IMR-90 (cell line): ENCODE measurements around the gene ATP10A. TPM values are rescaled to one million over a fixed set of nuclear protein-coding genes. Genes with fewer than 3 reads are reported as not detected.

ENCODE experiments used
- ATAC-seq: fragments of 200-7000 bp; cut with Tn5 transposase; 2 replicates; pipeline ENCODE4 v1.9.1; 2020; ENCODE audit warnings: low read depth, mild to moderate bottlenecking, moderate library complexity
- BruUV-seq: library from RNA; stranded (reverse); fragments of 400-500 nt; replicated peaks from 2 replicates; lab custom pipeline; 2021; lab: Mats Ljungman, UMichigan
- CTCF ChIA-PET: fragments of 300-600 bp; formaldehyde crosslinking; extraction: SDS; loops from one replicate; lab custom pipeline; 2021; ENCODE audit warnings: antibody characterized with exemption; lab: Yijun Ruan, JAX
- POLR2A ChIA-PET: fragments of 300-600 bp; sonication (Branson Sonifier 250); formaldehyde crosslinking; loops from one replicate; lab custom pipeline; 2022; ENCODE audit warnings: antibody characterized with exemption; ENCODE audit not compliant: unreplicated experiment; lab: Charles Lee
- DNase-seq: peaks from one replicate; pipeline ENCODE4 v3.0.0; 2013
- H2AFZ ChIP-seq: replicated peaks from 2 replicates; pipeline ENCODE3; 2013; ENCODE audit warnings: low read length, mild to moderate bottlenecking; ENCODE audit not compliant: poor library complexity
- H2AK5ac ChIP-seq: 2 replicates; pipeline ENCODE4 v1.6.1; 2013; ENCODE audit warnings: low read depth, low read length, inconsistent platforms
- H2AK9ac ChIP-seq: replicated peaks from 2 replicates; pipeline ENCODE3; 2013; ENCODE audit warnings: mild to moderate bottlenecking, low read depth, low read length, moderate library complexity; ENCODE audit not compliant: poor library complexity
- H2BK120ac ChIP-seq: 2 replicates; pipeline ENCODE4 v1.6.1; 2013; ENCODE audit warnings: low read depth, low read length, inconsistent platforms
- H2BK15ac ChIP-seq: 3 replicates; pipeline ENCODE4 v1.6.1; 2013; ENCODE audit warnings: low read depth, low read length, inconsistent platforms
- H2BK20ac ChIP-seq: 2 replicates; pipeline ENCODE4 v1.6.1; 2013; ENCODE audit warnings: low read depth, mild to moderate bottlenecking, inconsistent platforms, low read length, moderate library complexity
- H2BK5ac ChIP-seq: 2 replicates; pipeline ENCODE4 v1.6.1; 2013; ENCODE audit warnings: mild to moderate bottlenecking, low read depth, low read length, inconsistent platforms; ENCODE audit not compliant: poor library complexity, severe bottlenecking
- H3K14ac ChIP-seq: replicated peaks from 2 replicates; pipeline ENCODE4 v1.6.1; 2013; ENCODE audit warnings: low read depth, low read length, inconsistent platforms
- H3K18ac ChIP-seq: 2 replicates; pipeline ENCODE4 v1.6.1; 2013; ENCODE audit warnings: low read depth, low read length, control low read depth
- H3K23ac ChIP-seq: 2 replicates; pipeline ENCODE4 v1.6.1; 2013; ENCODE audit warnings: low read depth, low read length, inconsistent platforms
- H3K27ac ChIP-seq: 2 replicates; pipeline ENCODE4 v1.5.1; 2013; ENCODE audit warnings: mild to moderate bottlenecking, control low read depth, low read length; ENCODE audit not compliant: insufficient read depth
- H3K27me3 ChIP-seq: 2 replicates; pipeline ENCODE4 v1.6.1; 2013; ENCODE audit warnings: low read length; ENCODE audit not compliant: control insufficient read depth, insufficient read depth
- H3K36me3 ChIP-seq: 2 replicates; pipeline ENCODE4 v1.6.1; 2013; ENCODE audit warnings: low read length, mixed read lengths; ENCODE audit not compliant: control insufficient read depth, insufficient read depth
- H3K4ac ChIP-seq: 2 replicates; pipeline ENCODE4 v1.6.1; 2013; ENCODE audit warnings: low read depth, low read length, inconsistent platforms
- H3K4me1 ChIP-seq: 2 replicates; pipeline ENCODE4 v1.6.1; 2013; ENCODE audit warnings: low read length, mixed read lengths; ENCODE audit not compliant: control insufficient read depth, insufficient read depth
- H3K4me2 ChIP-seq: 2 replicates; pipeline ENCODE4 v1.6.1; 2013; ENCODE audit warnings: low read depth, mild to moderate bottlenecking, control low read depth, low read length, moderate library complexity
- H3K4me3 ChIP-seq: 2 replicates; pipeline ENCODE4 v1.5.1; 2013; ENCODE audit warnings: low read depth, mild to moderate bottlenecking, control low read depth, low read length, moderate library complexity; ENCODE audit not compliant: insufficient read depth
- H3K56ac ChIP-seq: 2 replicates; pipeline ENCODE4 v1.6.1; 2013; ENCODE audit warnings: low read length, inconsistent platforms; ENCODE audit not compliant: insufficient read depth; ENCODE audit errors: extremely low read depth
- H3K79me1 ChIP-seq, 2 experiments: 2 replicates each; pipeline ENCODE4 v1.6.1; 2013; ENCODE audit warnings: low read length in 2 of 2, inconsistent platforms in 1 of 2, low read depth in 1 of 2
- H3K9ac ChIP-seq: 2 replicates; pipeline ENCODE4 v1.6.1; 2013; ENCODE audit warnings: low read depth, low read length, control low read depth
- H3K9me1 ChIP-seq: 2 replicates; pipeline ENCODE4 v1.6.1; 2013; ENCODE audit warnings: low read length, inconsistent platforms; ENCODE audit not compliant: insufficient read depth
- H3K9me3 ChIP-seq: 2 replicates; pipeline ENCODE4 v1.6.1; 2013; ENCODE audit warnings: low read length; ENCODE audit not compliant: control insufficient read depth, insufficient read depth
- H4K20me1 ChIP-seq: 2 replicates; pipeline ENCODE4 v1.6.1; 2013; ENCODE audit warnings: low read length, inconsistent platforms; ENCODE audit not compliant: insufficient read depth
- H4K5ac ChIP-seq: 2 replicates; pipeline ENCODE4 v1.6.1; 2013; ENCODE audit warnings: mild to moderate bottlenecking, low read depth, low read length, control low read depth
- H4K8ac ChIP-seq, 2 experiments: 2 replicates each; pipeline ENCODE4 v1.6.1; 2013; ENCODE audit warnings: low read depth in 2 of 2, low read length in 2 of 2, control low read depth in 1 of 2, inconsistent platforms in 1 of 2
- H4K91ac ChIP-seq: 2 replicates; pipeline ENCODE4 v1.6.1; 2013; ENCODE audit warnings: low read depth, low read length, inconsistent platforms; ENCODE audit not compliant: insufficient read depth
- BHLHE40 ChIP-seq: fragments of 150-350 bp; IDR thresholded peaks from 2 replicates; pipeline ENCODE4 v1.6.1; 2016; ENCODE audit warnings: mild to moderate bottlenecking, low read depth, low read length
- CEBPB ChIP-seq: IDR thresholded peaks from 2 replicates; pipeline ENCODE4 v1.6.1; 2012; ENCODE audit warnings: low read depth, low read length, improper control_type of control experiment
- CHD1 ChIP-seq: IDR thresholded peaks from 2 replicates; pipeline ENCODE4 v1.6.1; 2012; ENCODE audit warnings: low read depth, low read length, improper control_type of control experiment
- CTCF ChIP-seq: conservative IDR thresholded peaks from 2 replicates; pipeline ENCODE4 v1.5.1; 2012; ENCODE audit warnings: mild to moderate bottlenecking, low read depth, low read length, improper control_type of control experiment
- FOS ChIP-seq: fragments of 150-350 bp; IDR thresholded peaks from 2 replicates; pipeline ENCODE4 v1.6.1; 2016; ENCODE audit warnings: low read depth, low read length
- MAFK ChIP-seq: IDR thresholded peaks from 2 replicates; pipeline ENCODE4 v1.6.1; 2012; ENCODE audit warnings: low read depth, low read length, improper control_type of control experiment
- MAZ ChIP-seq: IDR thresholded peaks from 2 replicates; pipeline ENCODE4 v1.6.1; 2012; ENCODE audit warnings: low read depth, mild to moderate bottlenecking, low read length, improper control_type of control experiment, moderate library complexity, borderline replicate concordance
- MXI1 ChIP-seq: IDR thresholded peaks from 2 replicates; pipeline ENCODE4 v1.6.1; 2012; ENCODE audit warnings: low read depth, mild to moderate bottlenecking, low read length, moderate library complexity, borderline replicate concordance
- NFE2L2 ChIP-seq: fragments of 150-350 bp; IDR thresholded peaks from 2 replicates; pipeline ENCODE4 v1.6.1; 2016; ENCODE audit warnings: low read depth, mild to moderate bottlenecking, low read length
- POLR2A ChIP-seq: IDR thresholded peaks from 2 replicates; pipeline ENCODE4 v1.6.1; 2012; ENCODE audit warnings: mild to moderate bottlenecking, low read depth, low read length
- RAD21 ChIP-seq: IDR thresholded peaks from 2 replicates; pipeline ENCODE4 v1.6.1; 2012; ENCODE audit warnings: low read length, improper control_type of control experiment
- RCOR1 ChIP-seq: IDR thresholded peaks from 2 replicates; pipeline ENCODE4 v1.6.1; 2012; ENCODE audit warnings: mild to moderate bottlenecking, low read length, improper control_type of control experiment; ENCODE audit not compliant: insufficient replicate concordance
- RFX5 ChIP-seq: IDR thresholded peaks from 2 replicates; pipeline ENCODE4 v1.8.0; 2012; ENCODE audit warnings: low read depth, mild to moderate bottlenecking, low read length, moderate library complexity
- SMC3 ChIP-seq: fragments of 150-350 bp; IDR thresholded peaks from 2 replicates; pipeline ENCODE4 v1.6.1; 2016; ENCODE audit warnings: low read depth, mild to moderate bottlenecking, antibody characterized with exemption, low read length, moderate library complexity
- USF2 ChIP-seq: fragments of 150-350 bp; IDR thresholded peaks from 2 replicates; pipeline ENCODE4 v1.6.1; 2017; ENCODE audit warnings: mild to moderate bottlenecking, antibody characterized with exemption, low read length, low read depth
- WGBS, 2 experiments: methylation state at CpG; one replicate each; pipeline versions ENCODE4 v1.1.5 to v1.1.7; 2013; ENCODE audit warnings: missing lambda C conversion rate in 2 of 2; ENCODE audit not compliant: insufficient read length in 1 of 2; ENCODE audit errors: extremely low coverage in 2 of 2; 5-methylcytosine and 5-hydroxymethylcytosine counted together
- dilution Hi-C: fragments of 300-500 bp; cut with HindIII; formaldehyde crosslinking; loops from one replicate; pipeline ENCODE4 v1.14.3; 2018; ENCODE audit warnings: low sequenced_read_pairs; ENCODE audit not compliant: unreplicated experiment
- in situ Hi-C: fragments of 300-500 bp; cut with MboI; formaldehyde crosslinking; loops from 3 replicates; pipeline ENCODE4 v1.14.3; 2019; ENCODE audit warnings: low sequenced_read_pairs, inconsistent platforms, mixed read lengths
- intact Hi-C: fragments of 100-400 bp; cut with micrococcal nuclease; formaldehyde crosslinking; loops from 2 replicates; pipeline ENCODE4 v1.10.0; 2022
- polyA plus RNA-seq, 3 experiments: library from polyadenylated mRNA; depleted of rRNA; stranded (reverse); fragments of >200 nt; gene quantifications; 2 replicates each; pipeline ENCODE4 v1.2.3, GENCODE V29; 2012; ENCODE audit warnings: low replicate concordance in 1 of 3
- total RNA-seq: library from RNA; depleted of rRNA; stranded (reverse); fragments of >200 nt; gene quantifications from 2 replicates; pipeline ENCODE4 v1.2.3, GENCODE V29; 2012

Gene ATP10A
- total and polyA plus RNA-seq, 2 of the 4 experiments (the other 2 are of a cell fraction): 13.8 to 16.0 TPM

- H3K18ac ChIP-seq: no peak overlapping the region
- H4K8ac ChIP-seq: peak overlapping the region in 1 of 2 experiments; percentile 1; a peak in 1 of 4 replicates
- H2BK20ac ChIP-seq: 0 out of 2 replicates have a peak overlapping the region, but pooled peaks have one; percentile 1
- H3K27me3 ChIP-seq: no peaks in the 10 kb centered on the region
- ATAC-seq (no peak), DNase-seq (no peak)
- H3K9ac ChIP-seq: no peak overlapping the region
- peaks cover 1% of the 10 kb centered on the region; the same call in 1 of the 2 replicates for H3K36me3 ChIP-seq
- no peak overlapping the region for H3K56ac ChIP-seq
- H3K9me1 ChIP-seq: peaks cover 22% of the 10 kb centered on the region
- no peak overlapping the region; the same call in 1 of the 2 replicates for H2BK120ac ChIP-seq
- H2BK5ac ChIP-seq: no peak overlapping the region
- no peak overlapping the region for H2AK5ac ChIP-seq
- no TSS peak for BruUV-seq
- no peak overlapping the region for H2AFZ ChIP-seq
- no peaks in the 10 kb centered on the region for H3K9me3 ChIP-seq
- intact Hi-C loops: no loop called here
- in situ Hi-C loops: no loop called here
- H4K5ac ChIP-seq: no peak overlapping the region
- H3K4me1 ChIP-seq: peaks cover 22% of the 10 kb centered on the region
- dilution Hi-C loops: no loop called here
- no peak overlapping the region for H3K4me3 ChIP-seq
- peaks cover 11% of the 10 kb centered on the region; the same call in 1 of the 2 replicates for H4K20me1 ChIP-seq
- POLR2A ChIA-PET: no interaction called here
- no peak overlapping the region for H3K23ac ChIP-seq
- CTCF ChIA-PET: interaction anchor here (0.7 kb wide), 1 partner anchor 123 kb away, joined by 6 read pairs; no protein-coding TSS in a partner anchor
- no peak overlapping the region for H3K4me2 ChIP-seq
- no peak overlapping the region for H2AK9ac ChIP-seq
- peak overlapping the region; percentile 36; the same call in 1 of the 2 replicates for H3K4ac ChIP-seq
- no peak overlapping the region for H2BK15ac ChIP-seq
- H3K27ac ChIP-seq: no peak overlapping the region
- 100% methylated on average over 1 of the region's 13 CpGs; no CpG with 5 or more reads in 1 of the 2 experiments for WGBS, 2 experiments
- peaks cover 12 to 73% of the 10 kb centered on the region in 2 experiments; a peak in 3 of 4 replicates for H3K79me1 ChIP-seq
- H3K14ac ChIP-seq: no peak overlapping the region; the same call in 1 of the 2 replicates
- peak overlapping the region; percentile 9; the same call in 1 of the 2 replicates for H4K91ac ChIP-seq
- TF ChIP-seq USF2 (no peak), CHD1 (no peak), CEBPB (no peak), BHLHE40 (no peak), RAD21 (no peak), NFE2L2 (no peak), POLR2A (no peak), MXI1 (no peak), RCOR1 (no peak), MAFK (no peak), SMC3 (no peak), RFX5 (no peak), FOS (no peak), CTCF (no peak), MAZ (no peak)
These were observed 4.0 kb downstream of the ATP10A start for GRCh38 chr15:25858952-25859760.
